Measurements from ENCODE around the gene TUBB8B.
"Not testable (repeated sequence)": the region's sequence is repeated elsewhere in the genome, so short reads cannot be mapped to it uniquely, and the experiment has no call there.

Gene TUBB8B

GRCh38 chr18:11383-12274, 37.8 kb downstream of the TUBB8B start:
- H3K4me3 ChIP-seq (ENCODE audit: low read depth, low read length); H3K9me3 ChIP-seq (ENCODE audit: severe bottlenecking); H3K36me3 ChIP-seq; H3K27ac ChIP-seq; DNase-seq; H3K27me3 ChIP-seq (ENCODE audit: insufficient read depth, low read depth, severe bottlenecking): not testable (repeated sequence)

- not testable (repeated sequence) for H3K9me3 ChIP-seq (ENCODE audit: severe bottlenecking); DNase-seq; H3K36me3 ChIP-seq; H3K4me3 ChIP-seq (ENCODE audit: low read depth, low read length); H3K27me3 ChIP-seq (ENCODE audit: insufficient read depth, low read depth, severe bottlenecking); H3K27ac ChIP-seq
Measured at GRCh38 chr18:10624-11184, 38.7 kb downstream of the TUBB8B start.

DNA sequence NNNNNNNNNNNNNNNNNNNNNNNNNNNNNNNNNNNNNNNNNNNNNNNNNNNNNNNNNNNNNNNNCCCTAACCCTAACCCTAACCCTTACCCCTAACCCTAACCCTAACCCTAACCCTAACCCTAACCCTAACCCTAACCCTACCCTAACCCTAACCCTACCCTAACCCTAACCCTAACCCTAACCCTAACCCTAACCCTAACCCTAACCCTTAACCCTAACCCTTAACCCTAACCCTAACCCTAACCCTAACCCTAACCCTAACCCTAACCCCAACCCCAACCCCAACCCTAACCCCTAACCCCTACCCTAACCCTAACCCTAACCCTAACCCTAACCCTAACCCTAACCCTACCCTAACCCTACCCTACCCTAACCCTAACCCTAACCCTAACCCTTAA, 39.5 kb downstream of the TUBB8B start:
- not testable (repeated sequence) for DNase-seq; H3K27ac ChIP-seq; H3K27me3 ChIP-seq (ENCODE audit: insufficient read depth, low read depth, severe bottlenecking); H3K36me3 ChIP-seq; H3K9me3 ChIP-seq (ENCODE audit: severe bottlenecking); H3K4me3 ChIP-seq (ENCODE audit: low read depth, low read length)
